ENCODE measurements around the gene LOXL1. TPM values are rescaled to one million over a fixed set of nuclear protein-coding genes. Genes with fewer than 3 reads are reported as not detected.

Gene LOXL1
- total and polyA plus RNA-seq, 2 of the 13 experiments (the other 11 are each of a cell fraction or from before 2014, with no cell fraction given): 0.51 to 1.3 TPM

DNA sequence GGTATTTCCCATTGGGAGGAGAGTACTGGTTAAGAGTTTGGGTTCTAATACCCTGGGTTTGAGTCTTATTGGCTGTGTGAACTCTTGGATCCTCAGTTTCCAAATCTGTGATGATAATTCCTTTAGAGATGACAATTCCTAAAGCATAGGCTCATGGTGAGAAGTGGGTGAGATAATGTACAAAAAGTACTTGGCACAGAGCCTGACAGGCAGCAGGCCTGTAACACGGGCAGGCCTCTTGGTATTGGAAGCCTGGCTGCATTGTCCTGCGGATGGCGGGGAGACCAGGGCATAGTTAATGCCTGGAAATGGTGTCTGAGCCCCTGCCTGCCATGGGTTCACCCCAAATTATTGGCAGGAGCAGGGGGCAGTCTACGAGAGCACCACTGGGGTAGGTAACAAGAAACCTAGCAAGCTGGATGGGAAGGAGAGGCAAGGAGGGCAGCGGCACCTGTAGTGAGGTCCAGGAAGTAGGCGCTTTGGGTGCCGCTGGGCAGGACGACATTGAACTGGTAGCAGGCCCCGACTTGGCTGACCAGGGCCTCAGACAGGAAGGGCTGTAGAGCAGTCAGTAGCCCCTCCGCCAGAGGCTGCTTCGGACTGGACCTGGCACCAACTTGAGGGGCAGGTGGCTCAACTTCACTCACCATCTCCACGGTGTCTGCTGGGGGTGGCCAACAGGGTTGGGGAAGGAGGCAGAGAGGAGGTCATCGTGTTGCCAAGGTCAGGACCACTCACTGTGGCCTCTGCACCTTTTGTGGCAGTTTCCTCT lies 58.1 kb downstream of the LOXL1 start:
- no TSS peak for BruUV-seq (replicated peaks)
- intact Hi-C loops (cut with micrococcal nuclease; ENCODE audit: unreplicated experiment): no loop called here
- Histone ChIP-seq H4K20me1 (ENCODE audit: insufficient read depth, low read length) (no peaks in the 10 kb centered on the region), H3K27ac (ENCODE audit: extremely low read length, insufficient read depth, low read length) (no peak overlapping the region), H2AFZ (ENCODE audit: low read length) (no peak overlapping the region), H3K9ac (ENCODE audit: insufficient read depth, low read depth, low read length) (no peak overlapping the region), H3K27me3 (ENCODE audit: control insufficient read depth in 1 of 2, insufficient read depth in 2 of 2, low read length in 2 of 2) (no peaks in the 10 kb centered on the region; a peak in 1 of 5 replicates), H3K4me3 (replicated peaks in 1 of 3; ENCODE audit: insufficient read depth in 1 of 3, low read depth in 2 of 3, low read length in 3 of 3) (no peak overlapping the region), H3K79me2 (ENCODE audit: insufficient read depth, low read length) (no peaks in the 10 kb centered on the region), H3K36me3 (replicated peaks in 1 of 2; ENCODE audit: control insufficient read depth in 1 of 2, insufficient read depth in 2 of 2, low read length in 2 of 2) (no peaks in the 10 kb centered on the region; a peak in 1 of 5 replicates), H3K4me2 (ENCODE audit: low read depth, low read length) (no peak overlapping the region), H3K4me1 (ENCODE audit: insufficient read depth, low read length) (no peaks in the 10 kb centered on the region), H3K9me3 (ENCODE audit: low read length) (no peaks in the 10 kb centered on the region)
- POLR2A ChIA-PET: no interaction called here
- DNase-seq (ENCODE audit: low spot score) (no peak), ATAC-seq (no peak), FAIRE-seq (no peak)
- TF ChIP-seq, protein P1, sequence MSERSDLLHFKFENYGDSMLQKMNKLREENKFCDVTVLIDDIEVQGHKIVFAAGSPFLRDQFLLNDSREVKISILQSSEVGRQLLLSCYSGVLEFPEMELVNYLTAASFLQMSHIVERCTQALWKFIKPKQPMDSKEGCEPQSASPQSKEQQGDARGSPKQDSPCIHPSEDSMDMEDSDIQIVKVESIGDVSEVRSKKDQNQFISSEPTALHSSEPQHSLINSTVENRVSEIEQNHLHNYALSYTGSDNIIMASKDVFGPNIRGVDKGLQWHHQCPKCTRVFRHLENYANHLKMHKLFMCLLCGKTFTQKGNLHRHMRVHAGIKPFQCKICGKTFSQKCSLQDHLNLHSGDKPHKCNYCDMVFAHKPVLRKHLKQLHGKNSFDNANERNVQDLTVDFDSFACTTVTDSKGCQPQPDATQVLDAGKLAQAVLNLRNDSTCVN (CRISPR knock-in tag; IDR thresholded peaks at IDR 0.05; ENCODE audit: borderline replicate concordance): no peak
- no peak for TF ChIP-seq ZNF431 (CRISPR knock-in tag; IDR thresholded peaks at IDR 0.05; ENCODE audit: borderline replicate concordance, low read depth)
- no peak for TF ChIP-seq ZIK1 (CRISPR knock-in tag; IDR thresholded peaks at IDR 0.05; ENCODE audit: borderline replicate concordance, low read depth)
- TF ChIP-seq ZFP62 (CRISPR knock-in tag; IDR thresholded peaks at IDR 0.05): no peak
- no peak for TF ChIP-seq ZBTB7B (CRISPR knock-in tag; IDR thresholded peaks at IDR 0.05)
- no peak for TF ChIP-seq RCOR2 (CRISPR knock-in tag; IDR thresholded peaks at IDR 0.05)
- no peak for TF ChIP-seq ZNF530 (CRISPR knock-in tag; IDR thresholded peaks at IDR 0.05; ENCODE audit: low read depth)
- no peak for TF ChIP-seq ZNF558 (CRISPR knock-in tag; IDR thresholded peaks at IDR 0.05; ENCODE audit: borderline replicate concordance)
- no peak for TF ChIP-seq KAT7 (CRISPR knock-in tag; IDR thresholded peaks at IDR 0.05; ENCODE audit: borderline replicate concordance)
- TF ChIP-seq, protein P2, sequence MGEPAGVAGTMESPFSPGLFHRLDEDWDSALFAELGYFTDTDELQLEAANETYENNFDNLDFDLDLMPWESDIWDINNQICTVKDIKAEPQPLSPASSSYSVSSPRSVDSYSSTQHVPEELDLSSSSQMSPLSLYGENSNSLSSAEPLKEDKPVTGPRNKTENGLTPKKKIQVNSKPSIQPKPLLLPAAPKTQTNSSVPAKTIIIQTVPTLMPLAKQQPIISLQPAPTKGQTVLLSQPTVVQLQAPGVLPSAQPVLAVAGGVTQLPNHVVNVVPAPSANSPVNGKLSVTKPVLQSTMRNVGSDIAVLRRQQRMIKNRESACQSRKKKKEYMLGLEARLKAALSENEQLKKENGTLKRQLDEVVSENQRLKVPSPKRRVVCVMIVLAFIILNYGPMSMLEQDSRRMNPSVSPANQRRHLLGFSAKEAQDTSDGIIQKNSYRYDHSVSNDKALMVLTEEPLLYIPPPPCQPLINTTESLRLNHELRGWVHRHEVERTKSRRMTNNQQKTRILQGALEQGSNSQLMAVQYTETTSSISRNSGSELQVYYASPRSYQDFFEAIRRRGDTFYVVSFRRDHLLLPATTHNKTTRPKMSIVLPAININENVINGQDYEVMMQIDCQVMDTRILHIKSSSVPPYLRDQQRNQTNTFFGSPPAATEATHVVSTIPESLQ (CRISPR knock-in tag; conservative IDR thresholded peaks at IDR 0.05): no peak
- TF ChIP-seq, protein P3, sequence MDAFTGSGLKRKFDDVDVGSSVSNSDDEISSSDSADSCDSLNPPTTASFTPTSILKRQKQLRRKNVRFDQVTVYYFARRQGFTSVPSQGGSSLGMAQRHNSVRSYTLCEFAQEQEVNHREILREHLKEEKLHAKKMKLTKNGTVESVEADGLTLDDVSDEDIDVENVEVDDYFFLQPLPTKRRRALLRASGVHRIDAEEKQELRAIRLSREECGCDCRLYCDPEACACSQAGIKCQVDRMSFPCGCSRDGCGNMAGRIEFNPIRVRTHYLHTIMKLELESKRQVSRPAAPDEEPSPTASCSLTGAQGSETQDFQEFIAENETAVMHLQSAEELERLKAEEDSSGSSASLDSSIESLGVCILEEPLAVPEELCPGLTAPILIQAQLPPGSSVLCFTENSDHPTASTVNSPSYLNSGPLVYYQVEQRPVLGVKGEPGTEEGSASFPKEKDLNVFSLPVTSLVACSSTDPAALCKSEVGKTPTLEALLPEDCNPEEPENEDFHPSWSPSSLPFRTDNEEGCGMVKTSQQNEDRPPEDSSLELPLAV (CRISPR knock-in tag; conservative IDR thresholded peaks at IDR 0.05; ENCODE audit: low read depth): no peak
- TF ChIP-seq ZSCAN31 (CRISPR knock-in tag; IDR thresholded peaks at IDR 0.05; ENCODE audit: low read depth): no peak
- TF ChIP-seq IRF1 (CRISPR knock-in tag; IDR thresholded peaks at IDR 0.05; ENCODE audit: low read depth): no peak
- TF ChIP-seq ZNF234 (CRISPR knock-in tag; conservative IDR thresholded peaks at IDR 0.05): no peak
- no peak for TF ChIP-seq HNRNPK (IDR thresholded peaks at IDR 0.05; ENCODE audit: low read depth, low read length, poor library complexity, severe bottlenecking)
- TF ChIP-seq ZNF878 (CRISPR knock-in tag; IDR thresholded peaks at IDR 0.05): no peak
- no peak for TF ChIP-seq ZNF282 (IDR thresholded peaks at IDR 0.05; ENCODE audit: partially characterized antibody)
- TF ChIP-seq PLSCR1 (CRISPR knock-in tag; IDR thresholded peaks at IDR 0.05; ENCODE audit: borderline replicate concordance): no peak
- WGBS (ENCODE audit: low lambda C conversion rate): 83% methylated on average over 12 of the region's 13 CpGs
- CTCF ChIA-PET (ENCODE audit: low intra/inter-chr PET ratio, low total read pairs): no interaction called here
- in situ Hi-C loops (cut with HindIII; ENCODE audit: extremely low pct_ligation_motif_present, low pct_unique_long_range_greater_than_20kb): no loop called here
